Activated CD4-positive, alpha-beta T cell treated with anti-CD3 and anti-CD28 coated beads for 48 hours (primary cell): ENCODE measurements around the gene RS1.

Experiments used
- DNase-seq: peaks from one replicate; pipeline ENCODE4 v3.0.0-alpha.2; 2020

Gene RS1

GRCh38 chrX:18668071-18668835 lies 3.7 kb downstream of the RS1 start:
- DNase-seq = no peak

- no peak for DNase-seq
Observed at GRCh38 chrX:18666614-18667013, 5.3 kb downstream of the RS1 start.

- DNase-seq = no peak
Observed at GRCh38 chrX:18664947-18665346, 7.0 kb downstream of the RS1 start.

GRCh38 chrX:18661273-18661672 lies 10.6 kb downstream of the RS1 start:
- DNase-seq = no peak

GRCh38 chrX:18654875-18655836 lies 16.8 kb downstream of the RS1 start:
- no peak for DNase-seq

GRCh38 chrX:18652636-18653035 lies 19.3 kb downstream of the RS1 start:
- no peak for DNase-seq

- DNase-seq = no peak
Observed at GRCh38 chrX:18650662-18651061, 21.2 kb downstream of the RS1 start.

GRCh38 chrX:18649498-18649951 lies 22.4 kb downstream of the RS1 start:
- DNase-seq = no peak

GRCh38 chrX:18647621-18648020 lies 24.3 kb downstream of the RS1 start:
- DNase-seq = no peak

- no peak for DNase-seq
Observed at GRCh38 chrX:18643853-18644252, 28.1 kb downstream of the RS1 start.

GRCh38 chrX:18643243-18643642 lies 28.7 kb downstream of the RS1 start:
- DNase-seq = no peak

GRCh38 chrX:18640686-18641085 lies 31.2 kb downstream of the RS1 start:
- DNase-seq = no peak

- no peak for DNase-seq
Observed at GRCh38 chrX:18639280-18639679, 32.6 kb downstream of the RS1 start.

- DNase-seq = no peak
Observed at GRCh38 chrX:18638398-18638797, 33.5 kb downstream of the RS1 start.

GRCh38 chrX:18630934-18631333 lies 41.0 kb downstream of the RS1 start:
- DNase-seq = no peak

GRCh38 chrX:18624599-18624998 lies 47.3 kb downstream of the RS1 start:
- no peak for DNase-seq

- DNase-seq = no peak
Observed at GRCh38 chrX:18620349-18620748, 51.6 kb downstream of the RS1 start.

- DNase-seq = no peak
Observed at GRCh38 chrX:18619288-18619687, 52.6 kb downstream of the RS1 start.

GRCh38 chrX:18617407-18617750 lies 54.5 kb downstream of the RS1 start:
- DNase-seq = no peak

GRCh38 chrX:18616688-18617406 lies 55.1 kb downstream of the RS1 start:
- DNase-seq = no peak

- no peak for DNase-seq
Observed at GRCh38 chrX:18613930-18614639, 57.8 kb downstream of the RS1 start.

- DNase-seq = no peak
Observed at GRCh38 chrX:18607966-18608365, 63.9 kb downstream of the RS1 start.

- no peak for DNase-seq
Observed at GRCh38 chrX:18598413-18598812, 73.5 kb downstream of the RS1 start.
